Measurements from ENCODE around the gene PDLIM1.

The PDLIM1 gene

GRCh38 chr10:95306318-95306650, 15.5 kb upstream of the PDLIM1 start:
- FAIRE-seq (no peak), DNase-seq (ENCODE audit: insufficient read length, low spot score) (no peak)
- no peak for TF ChIP-seq POLR2A (IDR thresholded peaks at IDR 0.05; ENCODE audit: low read depth, low read length)

- FAIRE-seq (no peak), DNase-seq (ENCODE audit: insufficient read length, low spot score) (no peak)
- TF ChIP-seq POLR2A (IDR thresholded peaks at IDR 0.05; ENCODE audit: low read depth, low read length), result no peak
Observed at GRCh38 chr10:95305606-95306317, 15.0 kb upstream of the PDLIM1 start.

- FAIRE-seq (no peak), DNase-seq (ENCODE audit: insufficient read length, low spot score) (no peak)
- no peak for TF ChIP-seq POLR2A (IDR thresholded peaks at IDR 0.05; ENCODE audit: low read depth, low read length)
Observed at GRCh38 chr10:95304976-95305375, 14.2 kb upstream of the PDLIM1 start.

- FAIRE-seq, result no peak
- DNase-seq (ENCODE audit: insufficient read length, low spot score), result no peak
- TF ChIP-seq POLR2A (IDR thresholded peaks at IDR 0.05; ENCODE audit: low read depth, low read length), result no peak
Observed at GRCh38 chr10:95304463-95304862, 13.7 kb upstream of the PDLIM1 start.

- no peak for TF ChIP-seq POLR2A (IDR thresholded peaks at IDR 0.05; ENCODE audit: low read depth, low read length)
- FAIRE-seq (no peak), DNase-seq (ENCODE audit: insufficient read length, low spot score) (no peak)
Observed at GRCh38 chr10:95303950-95304349, 13.1 kb upstream of the PDLIM1 start.

- DNase-seq (ENCODE audit: insufficient read length, low spot score) (no peak), FAIRE-seq (no peak)
- no peak for TF ChIP-seq POLR2A (IDR thresholded peaks at IDR 0.05; ENCODE audit: low read depth, low read length)
Observed at GRCh38 chr10:95303535-95303934, 12.7 kb upstream of the PDLIM1 start.

GRCh38 chr10:95300022-95300539, 9.3 kb upstream of the PDLIM1 start:
- FAIRE-seq (no peak), DNase-seq (ENCODE audit: insufficient read length, low spot score) (no peak)
- no peak for TF ChIP-seq POLR2A (IDR thresholded peaks at IDR 0.05; ENCODE audit: low read depth, low read length)

- DNase-seq (ENCODE audit: insufficient read length, low spot score) (no peak), FAIRE-seq (no peak)
- no peak for TF ChIP-seq POLR2A (IDR thresholded peaks at IDR 0.05; ENCODE audit: low read depth, low read length)
Observed at GRCh38 chr10:95297402-95297801, 6.6 kb upstream of the PDLIM1 start.

GRCh38 chr10:95296764-95297163, 6.0 kb upstream of the PDLIM1 start:
- TF ChIP-seq POLR2A (IDR thresholded peaks at IDR 0.05; ENCODE audit: low read depth, low read length), result no peak
- FAIRE-seq (no peak), DNase-seq (ENCODE audit: insufficient read length, low spot score) (no peak)

- DNase-seq (ENCODE audit: insufficient read length, low spot score) (no peak), FAIRE-seq (no peak)
- no peak for TF ChIP-seq POLR2A (IDR thresholded peaks at IDR 0.05; ENCODE audit: low read depth, low read length)
Observed at GRCh38 chr10:95295031-95295755, 4.4 kb upstream of the PDLIM1 start.

GRCh38 chr10:95293631-95294030, 2.8 kb upstream of the PDLIM1 start:
- no peak for TF ChIP-seq POLR2A (IDR thresholded peaks at IDR 0.05; ENCODE audit: low read depth, low read length)
- no peak for FAIRE-seq
- DNase-seq (ENCODE audit: insufficient read length, low spot score), result no peak

GRCh38 chr10:95291365-95292039, 699 bp upstream of the PDLIM1 start:
- FAIRE-seq (no peak), DNase-seq (ENCODE audit: insufficient read length, low spot score) (no peak)
- no peak for TF ChIP-seq POLR2A (IDR thresholded peaks at IDR 0.05; ENCODE audit: low read depth, low read length)

- no peak for TF ChIP-seq POLR2A (IDR thresholded peaks at IDR 0.05; ENCODE audit: low read depth, low read length)
- FAIRE-seq, result no peak
Observed at GRCh38 chr10:95289921-95290421, 832 bp downstream of the PDLIM1 start.

More at GRCh38 chr10:95289921-95290421, 832 bp downstream of the PDLIM1 start:
- no peak for DNase-seq (ENCODE audit: insufficient read length, low spot score)

All from H54 (cell line).